SK-N-SH (cell line): ENCODE data around the gene CUX1. TPM values are rescaled to one million over a fixed set of nuclear protein-coding genes. Genes with fewer than 3 reads are reported as not detected.

ENCODE experiments used
- CTCF ChIA-PET: fragments of 300-600, 350-600 bp; formaldehyde crosslinking; extraction: SDS; loops from one replicate; lab custom pipeline; 2021; lab: Yijun Ruan, JAX
- POLR2A ChIA-PET: fragments of 350-600 bp; sonication (Branson Sonifier 250); formaldehyde crosslinking; extraction: SDS; loops from one replicate; lab custom pipeline; 2020; ENCODE audit warnings: antibody characterized with exemption, inconsistent platforms; lab: Yijun Ruan, JAX
- DNase-seq: peaks from one replicate; pipeline ENCODE4 v3.0.0; 2012
- H2AFZ ChIP-seq: fragments of 200-600 bp; sonication (generic); 2 replicates; pipeline ENCODE4 v1.8.1; 2016; ENCODE audit warnings: antibody characterized with exemption, mild to moderate bottlenecking, low read depth
- H3F3A ChIP-seq: fragments of 200-600 bp; sonication (generic); replicated peaks from 2 replicates; pipeline ENCODE3; 2016; ENCODE audit warnings: antibody characterized with exemption, mild to moderate bottlenecking; ENCODE audit not compliant: insufficient read depth
- H3K27ac ChIP-seq, 2 experiments: fragments of 200-500 bp in 1 of 2; fragments of 200-600 bp in 1 of 2; sonication (Bioruptor generic) in 1 of 2; sonication (generic), shearing (Covaris generic) in 1 of 2; 2 replicates each; pipeline versions ENCODE4 v1.5.1 to v1.6.1; 2014 to 2016; ENCODE audit warnings: low read depth in 2 of 2, inconsistent platforms in 1 of 2, low read length in 1 of 2, mild to moderate bottlenecking in 1 of 2, mixed read lengths in 1 of 2
- H3K27me3 ChIP-seq: fragments of 200-600 bp; sonication (generic), shearing (Covaris generic); 2 replicates; pipeline ENCODE4 v1.6.1; 2016; ENCODE audit warnings: mixed run types; ENCODE audit not compliant: insufficient read depth
- H3K36me3 ChIP-seq, 2 experiments: fragments of 200-500 bp in 1 of 2; fragments of 200-600 bp in 1 of 2; sonication (Bioruptor generic) in 1 of 2; sonication (generic) in 1 of 2; replicated peaks in 1 of 2; 2 replicates each; pipeline versions ENCODE3 to v1.5.1; 2014 to 2016; ENCODE audit warnings: low read length in 1 of 2, mild to moderate bottlenecking in 1 of 2; ENCODE audit not compliant: insufficient read depth in 2 of 2, control insufficient read depth in 1 of 2
- H3K4me1 ChIP-seq, 2 experiments: fragments of 200-500 bp in 1 of 2; fragments of 200-600 bp in 1 of 2; sonication (Bioruptor generic) in 1 of 2; sonication (generic), shearing (Covaris generic) in 1 of 2; 2 replicates each; pipeline versions ENCODE4 v1.5.1 to v1.6.1; 2014 to 2016; ENCODE audit warnings: low read depth in 1 of 2, low read length in 1 of 2, mixed run types in 1 of 2; ENCODE audit not compliant: insufficient read depth in 2 of 2, control insufficient read depth in 1 of 2
- H3K4me2 ChIP-seq: fragments of 200-600 bp; sonication (generic), shearing (Covaris generic); 2 replicates; pipeline ENCODE4 v1.6.1; 2017; ENCODE audit warnings: mixed run types
- H3K4me3 ChIP-seq, 2 experiments: fragments of 200-500 bp in 1 of 2; fragments of 200-600 bp in 1 of 2; sonication (Bioruptor generic) in 1 of 2; sonication (generic), shearing (Covaris generic) in 1 of 2; 2 replicates each; pipeline versions ENCODE4 v1.5.1 to v1.8.1; 2014 to 2016; ENCODE audit warnings: low read depth in 2 of 2, inconsistent platforms in 1 of 2, low read length in 1 of 2, mild to moderate bottlenecking in 1 of 2, mixed read lengths in 1 of 2, moderate library complexity in 1 of 2
- H3K79me2 ChIP-seq: fragments of 200-600 bp; sonication (generic); 2 replicates; pipeline ENCODE4 v1.8.1; 2017; ENCODE audit warnings: mild to moderate bottlenecking; ENCODE audit not compliant: insufficient read depth
- H3K9ac ChIP-seq: fragments of 200-600 bp; sonication (generic); 2 replicates; pipeline ENCODE4 v1.6.1; 2017; ENCODE audit warnings: mixed run types
- H3K9me2 ChIP-seq: fragments of 200-600 bp; sonication (generic); 2 replicates; pipeline ENCODE4 v1.6.1; 2017; ENCODE audit warnings: mixed run types
- H3K9me3 ChIP-seq: fragments of 200-600 bp; sonication (generic); 2 replicates; pipeline ENCODE4 v1.6.1; 2017; ENCODE audit warnings: mixed run types, mild to moderate bottlenecking, moderate library complexity
- H4K20me1 ChIP-seq: fragments of 200-600 bp; sonication (generic); 2 replicates; pipeline ENCODE4 v1.6.1; 2017; ENCODE audit warnings: mild to moderate bottlenecking, mixed run types; ENCODE audit not compliant: insufficient read depth
- CHD2 ChIP-seq: fragments of 150-350 bp; IDR thresholded peaks from 2 replicates; pipeline ENCODE4 v1.6.1; 2018; ENCODE audit warnings: low read length; ENCODE audit not compliant: partially characterized antibody
- CTCF ChIP-seq: fragments of 200-600 bp; sonication (generic); IDR thresholded peaks from 2 replicates; pipeline ENCODE4 v1.6.1; 2017; ENCODE audit warnings: antibody characterized with exemption, mild to moderate bottlenecking, moderate library complexity
- GABPA ChIP-seq: IDR thresholded peaks from 2 replicates; pipeline ENCODE4 v1.4.0; 2012; ENCODE audit warnings: low read depth, mild to moderate bottlenecking
- IRF3 ChIP-seq: fragments of 150-350 bp; IDR thresholded peaks from 2 replicates; pipeline ENCODE4 v1.6.1; 2016; ENCODE audit warnings: mild to moderate bottlenecking, low read depth, low read length
- RAD21 ChIP-seq: IDR thresholded peaks from 2 replicates; pipeline ENCODE4 v1.6.1; 2012; ENCODE audit warnings: mild to moderate bottlenecking, low read length
- REST ChIP-seq: IDR thresholded peaks from 2 replicates; pipeline ENCODE4 v1.6.1; 2012; ENCODE audit warnings: mild to moderate bottlenecking, low read depth, low read length, moderate library complexity
- SIN3A ChIP-seq: IDR thresholded peaks from 2 replicates; pipeline ENCODE4 v1.6.1; 2012; ENCODE audit warnings: low read depth, mild to moderate bottlenecking, low read length, moderate library complexity, borderline replicate concordance
- SMC3 ChIP-seq: IDR thresholded peaks from 2 replicates; pipeline ENCODE4 v1.6.1; 2012; ENCODE audit warnings: low read depth, low read length, improper control_type of control experiment
- TAF1 ChIP-seq: IDR thresholded peaks from 2 replicates; pipeline ENCODE4 v1.6.1; 2012; ENCODE audit warnings: low read depth, mild to moderate bottlenecking, low read length, moderate library complexity, borderline replicate concordance
- YY1 ChIP-seq: IDR thresholded peaks from 2 replicates; pipeline ENCODE4 v1.4.0; 2012; ENCODE audit warnings: low read depth, mild to moderate bottlenecking
- ZBTB33 ChIP-seq: IDR thresholded peaks from 2 replicates; pipeline ENCODE4 v1.4.0; 2012; ENCODE audit warnings: low read depth, borderline replicate concordance
- WGBS: methylation state at CpG from one replicate; pipeline ENCODE4 v1.1.6; 2017; ENCODE audit warnings: low lambda C conversion rate; 5-methylcytosine and 5-hydroxymethylcytosine counted together
- polyA plus RNA-seq, 3 experiments: library from polyadenylated mRNA; depleted of rRNA; stranded (reverse); fragments of >200 nt; gene quantifications; 2 replicates each; pipeline ENCODE4 v1.2.3, GENCODE V29; 2012

The CUX1 gene
- polyA plus RNA-seq, 1 of the 3 experiments (the other 2 are of a cell fraction), result 68.6 TPM

GRCh38 chr7:102277901-102278300 lies 460.5 kb downstream of the CUX1 start:
- no peak for DNase-seq
- no peak overlapping the region for H3K4me2 ChIP-seq
- 83% methylated on average over 7 of the region's 10 CpGs for WGBS
- no peak overlapping the region for H2AFZ ChIP-seq
- H3F3A ChIP-seq, result no peaks in the 10 kb centered on the region
- no peaks in the 10 kb centered on the region for H3K36me3 ChIP-seq
- ChIA-PET CTCF (interaction anchor here (0.9 to 15.8 kb wide), 7 partner anchors 11 to 735 kb away, joined by 3 to 421 read pairs (median 3); partner anchors contain the start of gene PRKRIP1), POLR2A (no interaction called here)
- H3K79me2 ChIP-seq, result no peaks in the 10 kb centered on the region
- no peak overlapping the region for H3K4me3 ChIP-seq
- no peak overlapping the region for H3K9ac ChIP-seq
- H3K27me3 ChIP-seq, result no peaks in the 10 kb centered on the region
- TF ChIP-seq GABPA (no peak), ZBTB33 (no peak), IRF3 (no peak)
- TF ChIP-seq, all 33 proteins: peak for 0
- H3K27ac ChIP-seq, result no peak overlapping the region
- H3K9me2 ChIP-seq, result no peaks in the 10 kb centered on the region
- no peaks in the 10 kb centered on the region for H3K9me3 ChIP-seq
- H3K4me1 ChIP-seq, result peaks cover 0 to 4% of the 10 kb centered on the region in 2 experiments; a peak in 1 of 4 replicates
- no peaks in the 10 kb centered on the region for H4K20me1 ChIP-seq

GRCh38 chr7:102279537-102280400 lies 462.3 kb downstream of the CUX1 start:
- no peaks in the 10 kb centered on the region for H3K9me3 ChIP-seq
- TF ChIP-seq CTCF, result peak; percentile 99
- TF ChIP-seq YY1, result no peak
- no peak for TF ChIP-seq REST
- TF ChIP-seq ZBTB33, result no peak
- TF ChIP-seq SMC3, result peak; percentile 92
- 0 out of 2 replicates have a peak, but pooled peaks have one; percentile 32 for TF ChIP-seq SIN3A
- TF ChIP-seq CHD2, result peak; percentile 20
- TF ChIP-seq RAD21, result peak; percentile 94
- TF ChIP-seq TAF1, result no peak
- TF ChIP-seq, all 33 proteins: peak for 5
- Histone ChIP-seq H2AFZ (no peak overlapping the region), H3K4me3 (no peak overlapping the region; a peak in 1 of 4 replicates), H3F3A (no peaks in the 10 kb centered on the region), H3K4me1 (peaks cover 0 to 6% of the 10 kb centered on the region in 2 experiments; a peak in 1 of 4 replicates), H3K36me3 (no peaks in the 10 kb centered on the region), H3K9ac (no peak overlapping the region), H3K27me3 (no peaks in the 10 kb centered on the region), H3K27ac (no peak overlapping the region; a peak in 1 of 4 replicates), H3K9me2 (no peaks in the 10 kb centered on the region), H3K4me2 (no peak overlapping the region), H4K20me1 (no peaks in the 10 kb centered on the region), H3K79me2 (no peaks in the 10 kb centered on the region)
- peak; percentile 98 for DNase-seq
- CTCF ChIA-PET, result interaction anchor here (0.5 to 15.8 kb wide), 37 partner anchors 8 to 737 kb away, joined by 3 to 421 read pairs (median 4); partner anchors contain the start of genes ALKBH4, LRWD1 and PRKRIP1
- POLR2A ChIA-PET, result interaction anchor here (1.0 kb wide), 1 partner anchor 109 kb away, joined by 3 read pairs; no protein-coding TSS in a partner anchor
- WGBS, result 51% methylated on average over 21 of the region's 23 CpGs
